GM12891 (cell line): ENCODE data around the gene TBRG4.

Source experiments
- PAX5 ChIP-seq: IDR thresholded peaks from 2 replicates; pipeline ENCODE4 v1.6.1; 2011; ENCODE audit warnings: low read length, moderate library complexity, mild to moderate bottlenecking; ENCODE audit not compliant: insufficient read depth, severe bottlenecking
- POLR2A ChIP-seq: IDR thresholded peaks from 2 replicates; pipeline ENCODE4 v1.6.1; 2011; ENCODE audit warnings: low read depth, low read length, control low read depth
- POLR2AphosphoS5 ChIP-seq: IDR thresholded peaks from 2 replicates; pipeline ENCODE4 v1.6.1; 2011; ENCODE audit warnings: low read depth, low read length, control low read depth
- POU2F2 ChIP-seq: IDR thresholded peaks from 2 replicates; pipeline ENCODE4 v1.6.1; 2011; ENCODE audit warnings: low read depth, mild to moderate bottlenecking, control low read depth, low read length, moderate library complexity
- SPI1 ChIP-seq: IDR thresholded peaks from 2 replicates; pipeline ENCODE4 v1.6.1; 2011; ENCODE audit warnings: low read depth, low read length, control low read depth
- TAF1 ChIP-seq: IDR thresholded peaks from 2 replicates; pipeline ENCODE4 v1.6.1; 2011; ENCODE audit warnings: low read depth, low read length, control low read depth

DNA sequence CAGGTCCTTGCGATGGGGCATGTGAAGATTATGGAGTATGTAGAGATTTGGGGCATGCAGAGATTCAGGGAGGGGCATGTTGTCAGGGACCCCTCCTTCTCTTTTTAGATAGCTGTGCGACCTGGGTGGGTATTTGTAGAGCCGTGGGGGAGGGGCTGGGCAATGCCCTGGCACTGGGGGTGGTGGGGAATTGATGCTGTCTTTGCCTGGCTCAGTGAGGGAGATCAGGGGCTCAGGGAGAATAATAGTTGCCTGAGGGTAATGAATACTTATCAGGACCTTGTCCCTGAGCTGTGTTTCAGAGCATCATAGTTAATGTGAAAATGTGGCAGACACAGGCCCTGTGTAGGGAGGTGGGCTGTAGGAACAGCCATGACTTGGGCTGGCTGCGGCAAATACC lies 49.6 kb upstream of the TBRG4 start:
- TF ChIP-seq POLR2A (no peak), POLR2AphosphoS5 (no peak), PAX5 (no peak), TAF1 (no peak), SPI1 (no peak), POU2F2 (no peak)
